Tibial nerve (tissue), 4 donors: Measurements from ENCODE around the gene DCUN1D5. TPM values are rescaled to one million over a fixed set of nuclear protein-coding genes. Genes with fewer than 3 reads are reported as not detected.

Source experiments
- DNase-seq, 2 donors: peaks; one replicate each; pipeline ENCODE4 v3.0.0-alpha.2; 2019; ENCODE audit warnings: low spot score in 2 of 2
- H3K27ac ChIP-seq, 4 donors: fragments of 200-600 bp; sonication (generic) in 3 of 4; one replicate each; pipeline ENCODE4 v1.5.1; 2017 to 2019; ENCODE audit warnings: mild to moderate bottlenecking in 1 of 4
- H3K27me3 ChIP-seq, 2 donors: fragments of 200-600 bp; sonication (generic) in 1 of 2; one replicate each; pipeline versions ENCODE4 v1.5.1 to v1.6.0; 2017 to 2019
- H3K36me3 ChIP-seq, 3 donors: fragments of 200-600 bp; sonication (generic); one replicate each; pipeline ENCODE4 v1.5.1; 2018 to 2019
- H3K4me1 ChIP-seq, 4 donors: fragments of 200-600 bp; sonication (generic) in 3 of 4; one replicate each; pipeline ENCODE4 v1.5.1; 2017 to 2019
- H3K4me3 ChIP-seq, 4 donors: fragments of 200-600 bp; sonication (generic) in 3 of 4; one replicate each; pipeline ENCODE4 v1.5.1; 2017 to 2019; ENCODE audit warnings: mild to moderate bottlenecking in 1 of 4, moderate library complexity in 1 of 4
- H3K9me3 ChIP-seq, 4 donors: fragments of 200-600 bp; sonication (generic) in 3 of 4; one replicate each; pipeline ENCODE4 v1.5.1; 2017 to 2019
- CTCF ChIP-seq, 5 experiments: fragments of 200-600 bp in 3 of 5; fragments of 450-650 bp in 2 of 5; sonication (generic) in 3 of 5; IDR thresholded peaks; one replicate each; pipeline ENCODE4 v1.5.1; 2016 to 2019; ENCODE audit warnings: antibody characterized with exemption in 5 of 5, mild to moderate bottlenecking in 3 of 5, moderate library complexity in 2 of 5
- EP300 ChIP-seq, 2 donors: sonication (generic); formaldehyde crosslinking; IDR thresholded peaks; one replicate each; pipeline ENCODE4 v1.6.1; 2017; ENCODE audit warnings: antibody characterized with exemption in 2 of 2, mild to moderate bottlenecking in 1 of 2
- POLR2A ChIP-seq, 2 donors: fragments of 450-650 bp; IDR thresholded peaks; one replicate each; pipeline ENCODE4 v1.6.1; 2017; ENCODE audit warnings: antibody characterized with exemption in 2 of 2, mild to moderate bottlenecking in 2 of 2, moderate library complexity in 2 of 2
- WGBS, 2 donors: methylation state at CpG; one replicate each; pipeline ENCODE4 v1.1.5; 2018; 5-methylcytosine and 5-hydroxymethylcytosine counted together
- total RNA-seq, 4 donors: library from RNA; depleted of rRNA; stranded (reverse); fragments of >200 nt; gene quantifications; one replicate each; pipeline ENCODE4 v1.1.0, GENCODE V29; 2016

Gene DCUN1D5
- total RNA-seq, 4 donors from 2014 or later, result 68.2 to 102 (median 82.9) TPM

- Histone ChIP-seq H3K27ac (peak overlapping the region in 3 of 4 donors; percentile 66 to 88 (median 77)), H3K4me3 (peak overlapping the region; percentile 39 to 97 (median 81)), H3K27me3 (peaks cover 0 to 21% of the 10 kb centered on the region in 2 donors), H3K4me1 (peaks cover 0 to 40% (median 12%) of the 10 kb centered on the region in 4 donors), H3K9me3 (no peaks in the 10 kb centered on the region), H3K36me3 (peaks cover 0 to 8% (median 0%) of the 10 kb centered on the region in 3 donors)
- peak in 1 of 2 donors; percentile 14 for DNase-seq
- no peak for TF ChIP-seq CTCF (IDR thresholded peaks at IDR 0.05)
- TF ChIP-seq POLR2A (IDR thresholded peaks at IDR 0.05), result no peak
- TF ChIP-seq EP300 (IDR thresholded peaks at IDR 0.05), result no peak
- 0 to 2% methylated on average over 26 of the region's 26 CpGs for WGBS, 2 donors
Measured at GRCh38 chr11:103091064-103091800, 728 bp downstream of the DCUN1D5 start.

- TF ChIP-seq POLR2A (IDR thresholded peaks at IDR 0.05), result no peak
- TF ChIP-seq CTCF (IDR thresholded peaks at IDR 0.05), result no peak
- no peak for TF ChIP-seq EP300 (IDR thresholded peaks at IDR 0.05)
- Histone ChIP-seq H3K4me1 (peaks cover 0 to 35% (median 10%) of the 10 kb centered on the region in 4 donors), H3K9me3 (no peaks in the 10 kb centered on the region), H3K36me3 (peaks cover 0 to 31% (median 0%) of the 10 kb centered on the region in 3 donors), H3K4me3 (no peak overlapping the region), H3K27ac (no peak overlapping the region), H3K27me3 (no peaks in the 10 kb centered on the region)
- no peak for DNase-seq
Measured at GRCh38 chr11:103086461-103086860, 5.5 kb downstream of the DCUN1D5 start.

- Histone ChIP-seq H3K4me3 (no peak overlapping the region), H3K4me1 (peaks cover 0 to 32% (median 8%) of the 10 kb centered on the region in 4 donors), H3K9me3 (no peaks in the 10 kb centered on the region), H3K36me3 (peaks cover 0 to 32% (median 0%) of the 10 kb centered on the region in 3 donors), H3K27me3 (no peaks in the 10 kb centered on the region), H3K27ac (no peak overlapping the region)
- TF ChIP-seq EP300 (IDR thresholded peaks at IDR 0.05) (no peak), POLR2A (IDR thresholded peaks at IDR 0.05) (no peak), CTCF (IDR thresholded peaks at IDR 0.05) (no peak)
- WGBS, 2 donors, result 90 to 92% methylated on average over 1 of the region's 1 CpG
- DNase-seq, result no peak
Measured at GRCh38 chr11:103085758-103086365, 6.1 kb downstream of the DCUN1D5 start.

- peaks cover 0 to 77% (median 0%) of the 10 kb centered on the region in 3 donors for H3K36me3 ChIP-seq
- no peak overlapping the region for H3K27ac ChIP-seq
- no peak overlapping the region for H3K4me3 ChIP-seq
- 76 to 82% methylated on average over 1 of the region's 1 CpG for WGBS, 2 donors
- DNase-seq, result no peak
- no peaks in the 10 kb centered on the region for H3K27me3 ChIP-seq
- no peaks in the 10 kb centered on the region for H3K9me3 ChIP-seq
- no peak for TF ChIP-seq POLR2A (IDR thresholded peaks at IDR 0.05)
- TF ChIP-seq EP300 (IDR thresholded peaks at IDR 0.05), result no peak
- TF ChIP-seq CTCF (IDR thresholded peaks at IDR 0.05), result no peak
- no peaks in the 10 kb centered on the region for H3K4me1 ChIP-seq
Measured at GRCh38 chr11:103079833-103080232, 12.1 kb downstream of the DCUN1D5 start.

GRCh38 chr11:103078710-103079109 is 13.2 kb downstream of the DCUN1D5 start:
- Histone ChIP-seq H3K27ac (no peak overlapping the region), H3K9me3 (no peaks in the 10 kb centered on the region), H3K4me1 (no peaks in the 10 kb centered on the region), H3K27me3 (no peaks in the 10 kb centered on the region), H3K36me3 (peaks cover 0 to 79% (median 0%) of the 10 kb centered on the region in 3 donors), H3K4me3 (no peak overlapping the region)
- 97 to 98% methylated on average over 5 of the region's 5 CpGs for WGBS, 2 donors
- TF ChIP-seq CTCF (IDR thresholded peaks at IDR 0.05) (no peak), EP300 (IDR thresholded peaks at IDR 0.05) (no peak), POLR2A (IDR thresholded peaks at IDR 0.05) (no peak)
- no peak for DNase-seq
